Activated CD8-positive, alpha-beta T cell treated with anti-CD3 and anti-CD28 coated beads, Interleukin-2, amount 10 ng/mL, durations not matched to agents 7 days and 5 days (primary cell): ENCODE measurements around the gene ERC1. TPM values are rescaled to one million over a fixed set of nuclear protein-coding genes. Genes with fewer than 3 reads are reported as not detected.

Experiments
- ATAC-seq: fragments of 150-1000 bp; cut with Tn5 transposase; one replicate; pipeline ENCODE4 v1.10.0; 2021; ENCODE audit warnings: moderate library complexity
- CTCF ChIA-PET: fragments of 350-600 bp; sonication (Branson Sonifier 250); formaldehyde crosslinking; loops from one replicate; lab custom pipeline; 2021; ENCODE audit warnings: antibody characterized with exemption; lab: Charles Lee
- POLR2A ChIA-PET: fragments of 350-600 bp; sonication (Branson Sonifier 250); formaldehyde crosslinking; loops from one replicate; lab custom pipeline; 2021; ENCODE audit warnings: antibody characterized with exemption; lab: Charles Lee
- DNase-seq: peaks from one replicate; pipeline ENCODE4 v3.0.0-alpha.2; 2020
- H3K27ac Mint-ChIP-seq: one replicate; pipeline ENCODE4 v1.8.0; 2021; ENCODE audit warnings: mild to moderate bottlenecking, mixed read lengths
- H3K27me3 Mint-ChIP-seq: one replicate; pipeline ENCODE4 v1.8.0; 2021; ENCODE audit warnings: low read depth, mixed read lengths
- H3K36me3 Mint-ChIP-seq: one replicate; pipeline ENCODE4 v1.8.0; 2021; ENCODE audit warnings: low read depth, mixed read lengths
- H3K4me1 Mint-ChIP-seq: one replicate; pipeline ENCODE4 v1.8.0; 2021; ENCODE audit warnings: low read depth, mixed read lengths
- H3K4me3 Mint-ChIP-seq: one replicate; pipeline ENCODE4 v1.8.0; 2021; ENCODE audit warnings: mild to moderate bottlenecking, mixed read lengths
- H3K9me3 Mint-ChIP-seq: one replicate; pipeline ENCODE4 v1.8.0; 2022; ENCODE audit warnings: mixed read lengths; ENCODE audit not compliant: insufficient read depth
- total RNA-seq, 2 experiments: library from RNA; stranded (reverse); gene quantifications; one replicate each; pipeline ENCODE4 v1.2.3, GENCODE V29; 2021

The ERC1 gene
- total RNA-seq, 2 experiments from 2014 or later: 25.2 to 32.9 TPM

DNA sequence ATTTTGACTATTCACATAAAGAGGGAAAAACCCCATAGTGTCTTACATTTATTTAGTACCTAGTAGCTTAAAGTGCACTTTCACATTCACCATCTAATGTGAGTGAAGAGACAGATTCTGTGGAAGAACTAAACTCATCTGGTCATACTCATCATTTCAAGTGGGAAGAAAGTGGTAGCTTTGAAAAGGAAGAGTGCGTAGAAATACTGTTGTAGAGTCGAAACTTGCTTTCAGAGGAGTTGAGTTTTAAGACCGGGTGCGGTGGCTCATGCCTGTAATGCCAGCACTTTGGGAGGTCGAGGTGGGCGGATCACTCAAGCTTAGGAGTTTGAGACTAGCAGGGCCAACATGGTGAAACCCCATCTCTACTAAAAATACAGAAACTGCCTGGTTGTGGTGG lies 222.2 kb downstream of the ERC1 start:
- Mint-ChIP-seq H3K4me3 (no peak overlapping the region), H3K9me3 (no peaks in the 10 kb centered on the region), H3K27ac (no peak overlapping the region), H3K4me1 (no peaks in the 10 kb centered on the region), H3K36me3 (no peaks in the 10 kb centered on the region), H3K27me3 (no peaks in the 10 kb centered on the region)
- ChIA-PET POLR2A (interaction anchor here (0.8 kb wide), 1 partner anchor 19 kb away, joined by 3 read pairs; no protein-coding TSS in a partner anchor), CTCF (interaction anchor here (1.1 to 1.4 kb wide), 2 partner anchors 18 to 35 kb away, joined by 3 to 4 read pairs; no protein-coding TSS in a partner anchor)
- DNase-seq (no peak), ATAC-seq (no peak)

DNA sequence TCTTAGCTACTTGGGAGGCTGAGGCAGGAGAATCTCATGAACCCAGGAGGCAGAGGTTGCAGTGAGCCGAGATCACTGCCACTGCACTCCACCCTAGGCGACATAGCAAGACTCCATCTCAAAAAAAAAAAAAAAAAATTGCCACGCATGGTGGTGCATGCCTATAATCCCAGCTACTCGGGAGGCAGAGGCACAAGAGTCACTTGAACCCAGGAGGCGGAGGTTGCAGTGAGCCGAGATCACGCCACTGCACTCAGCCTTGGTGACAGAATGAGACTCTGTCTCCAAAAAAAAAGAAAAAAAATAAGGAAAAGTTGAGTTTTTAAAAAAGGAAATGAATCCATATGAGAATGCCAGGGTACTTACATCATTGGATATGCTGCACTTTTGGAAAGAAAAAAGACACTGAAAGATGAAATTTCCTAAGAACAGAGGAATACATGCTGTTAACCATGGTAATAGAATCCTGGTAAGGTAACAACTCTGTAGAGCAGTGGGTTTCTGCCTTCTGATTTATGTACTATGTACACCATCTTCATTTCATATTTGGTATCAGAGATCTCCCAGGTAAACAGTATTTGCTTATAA lies 222.7 kb downstream of the ERC1 start:
- ATAC-seq (no peak), DNase-seq (no peak)
- no peaks in the 10 kb centered on the region for H3K9me3 Mint-ChIP-seq
- ChIA-PET POLR2A (interaction anchor here (0.8 kb wide), 1 partner anchor 20 kb away, joined by 3 read pairs; no protein-coding TSS in a partner anchor), CTCF (interaction anchor here (1.4 kb wide), 1 partner anchor 36 kb away, joined by 3 read pairs; no protein-coding TSS in a partner anchor)
- no peaks in the 10 kb centered on the region for H3K4me1 Mint-ChIP-seq
- no peak overlapping the region for H3K27ac Mint-ChIP-seq
- H3K36me3 Mint-ChIP-seq: no peaks in the 10 kb centered on the region
- H3K27me3 Mint-ChIP-seq: no peaks in the 10 kb centered on the region
- H3K4me3 Mint-ChIP-seq: no peak overlapping the region

DNA sequence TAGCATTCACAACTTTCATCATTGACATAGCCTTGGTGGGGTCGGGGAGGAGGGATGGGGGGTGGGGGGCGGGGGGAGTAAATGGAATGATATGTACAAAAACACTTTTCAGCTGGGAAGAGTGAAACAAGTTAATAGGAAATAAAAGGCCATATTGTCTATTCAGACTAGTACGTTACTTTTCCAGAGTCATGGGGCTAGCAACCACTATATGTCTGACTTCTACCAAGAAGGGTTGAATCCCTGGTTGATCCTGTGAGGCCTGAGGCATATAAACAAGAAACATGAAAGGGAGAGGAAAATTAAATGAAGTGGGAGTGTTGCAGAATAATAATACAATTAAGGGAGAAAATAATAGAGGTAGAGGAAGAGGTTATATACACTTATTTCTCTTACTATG lies 225.5 kb downstream of the ERC1 start:
- no peaks in the 10 kb centered on the region for H3K27me3 Mint-ChIP-seq
- ChIA-PET POLR2A (no interaction called here), CTCF (interaction anchor here (0.8 kb wide), 1 partner anchor 99 kb away, joined by 3 read pairs; no protein-coding TSS in a partner anchor)
- H3K36me3 Mint-ChIP-seq: no peaks in the 10 kb centered on the region
- ATAC-seq (no peak), DNase-seq (no peak)
- no peaks in the 10 kb centered on the region for H3K9me3 Mint-ChIP-seq
- no peaks in the 10 kb centered on the region for H3K4me1 Mint-ChIP-seq
- no peak overlapping the region for H3K4me3 Mint-ChIP-seq
- no peak overlapping the region for H3K27ac Mint-ChIP-seq

DNA sequence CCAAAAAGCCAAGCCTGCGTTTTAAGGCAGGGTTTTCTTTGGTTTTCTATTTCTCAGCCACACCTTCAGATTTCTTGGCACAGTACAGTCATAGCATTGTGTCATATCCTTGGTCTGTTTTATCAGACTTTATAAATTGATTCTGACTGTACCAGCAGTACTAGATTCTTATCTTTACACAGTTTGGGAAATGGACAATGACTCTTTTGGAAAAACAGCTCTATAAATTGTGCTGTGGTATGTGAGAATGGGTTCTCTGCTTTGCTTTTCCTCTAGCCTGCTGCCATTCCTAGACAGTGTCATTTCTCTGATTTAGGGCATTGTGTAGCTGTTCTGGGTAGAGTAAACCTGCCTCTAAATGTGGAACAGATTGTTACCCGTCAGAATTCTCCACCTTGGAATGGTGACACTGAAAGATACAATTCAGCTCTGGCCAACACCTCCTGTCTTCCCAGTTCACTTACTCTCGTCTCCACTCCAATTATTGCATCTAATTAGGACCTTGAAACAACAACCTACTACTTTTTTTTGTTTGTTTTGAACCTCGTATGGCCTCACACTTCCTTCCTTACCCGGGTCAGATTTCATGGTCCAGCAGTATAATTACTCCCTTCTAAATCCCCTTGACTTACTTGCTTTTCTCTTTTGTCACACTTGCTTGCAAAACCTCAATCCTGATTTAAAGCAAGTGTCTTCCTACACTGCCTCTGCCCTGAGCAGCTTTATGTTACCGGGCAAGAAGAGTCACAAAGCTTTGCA lies 226.3 kb downstream of the ERC1 start:
- ChIA-PET CTCF (no interaction called here), POLR2A (interaction anchor here (0.7 kb wide), 1 partner anchor 29 kb away, joined by 3 read pairs; no protein-coding TSS in a partner anchor)
- H3K4me1 Mint-ChIP-seq: no peaks in the 10 kb centered on the region
- no peaks in the 10 kb centered on the region for H3K9me3 Mint-ChIP-seq
- H3K36me3 Mint-ChIP-seq: no peaks in the 10 kb centered on the region
- ATAC-seq: no peak
- DNase-seq: no peak
- H3K27me3 Mint-ChIP-seq: no peaks in the 10 kb centered on the region
- H3K27ac Mint-ChIP-seq: no peak overlapping the region
- H3K4me3 Mint-ChIP-seq: no peak overlapping the region

DNA sequence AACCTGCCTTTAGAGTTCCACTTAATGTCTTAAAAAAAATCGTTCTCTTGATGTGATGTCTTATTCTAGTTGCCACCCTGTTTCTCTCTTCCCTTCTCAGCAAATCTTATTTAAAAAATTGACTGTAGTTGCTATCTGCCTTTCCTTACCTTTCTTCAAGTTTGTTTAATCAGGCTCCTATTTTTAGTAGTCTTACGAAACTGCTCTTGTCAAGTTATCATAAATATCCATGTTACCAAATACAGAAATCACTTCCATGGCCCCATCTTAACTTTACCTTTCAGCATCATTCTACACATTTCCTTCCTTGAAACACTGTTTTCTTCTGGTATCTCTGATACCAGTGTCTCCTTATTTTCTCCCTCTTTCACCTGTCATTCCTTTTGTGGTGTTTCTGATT lies 227.3 kb downstream of the ERC1 start:
- H3K9me3 Mint-ChIP-seq: no peaks in the 10 kb centered on the region
- no peak overlapping the region for H3K4me3 Mint-ChIP-seq
- no peaks in the 10 kb centered on the region for H3K4me1 Mint-ChIP-seq
- no peaks in the 10 kb centered on the region for H3K36me3 Mint-ChIP-seq
- no peak for ATAC-seq
- POLR2A ChIA-PET: no interaction called here
- H3K27me3 Mint-ChIP-seq: no peaks in the 10 kb centered on the region
- H3K27ac Mint-ChIP-seq: no peak overlapping the region
- CTCF ChIA-PET: no interaction called here
- DNase-seq: no peak

DNA sequence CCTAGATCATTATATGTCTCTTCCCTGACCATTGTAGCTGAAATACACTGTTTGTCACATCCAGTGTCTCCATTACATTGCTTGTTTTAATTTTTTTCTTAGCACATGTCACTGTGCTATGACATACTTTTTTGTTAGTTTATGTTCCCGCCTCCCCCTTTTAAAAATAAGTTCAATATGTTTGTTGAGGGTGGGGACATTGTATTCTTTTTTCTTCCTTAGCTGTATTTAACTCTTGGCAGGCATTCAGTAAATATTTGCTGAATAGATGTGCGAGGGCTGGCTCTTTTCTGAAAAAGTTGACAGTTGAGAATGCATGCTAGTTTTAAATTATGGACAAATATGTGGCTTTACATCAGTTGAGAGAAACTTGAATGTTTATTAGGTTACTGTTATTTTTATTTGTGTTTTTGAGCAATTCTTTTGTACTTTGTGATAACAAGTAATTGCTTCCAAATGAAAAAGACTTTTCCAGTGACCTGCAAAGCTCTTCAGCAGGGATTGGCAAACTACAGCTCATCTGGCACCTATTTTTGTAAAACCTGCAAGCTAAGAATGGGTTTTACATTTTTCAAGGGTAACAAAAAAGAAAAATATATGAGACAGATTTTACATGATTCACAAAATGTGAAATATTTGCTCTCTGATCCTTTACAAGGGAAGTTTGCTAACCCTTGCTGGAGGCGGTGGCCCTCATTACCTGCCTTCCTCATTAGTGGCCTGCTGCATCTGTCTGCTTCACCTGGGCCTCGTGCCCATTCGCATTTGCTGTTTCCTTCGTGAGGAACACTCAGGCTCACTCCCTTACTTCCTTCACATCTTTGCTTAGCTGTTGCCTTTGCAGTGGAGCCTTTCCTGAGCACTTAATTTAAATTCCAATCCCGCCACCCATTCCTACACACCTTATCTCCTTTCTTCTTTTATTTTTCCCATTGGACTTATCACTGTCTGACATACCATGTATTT lies 229.4 kb downstream of the ERC1 start:
- ATAC-seq (no peak), DNase-seq (no peak)
- Mint-ChIP-seq H3K4me3 (no peak overlapping the region), H3K27ac (no peak overlapping the region), H3K4me1 (no peaks in the 10 kb centered on the region), H3K9me3 (no peaks in the 10 kb centered on the region), H3K27me3 (no peaks in the 10 kb centered on the region), H3K36me3 (no peaks in the 10 kb centered on the region)
- ChIA-PET POLR2A (no interaction called here), CTCF (interaction anchor here (0.7 kb wide), 1 partner anchor 429 kb away, joined by 3 read pairs; no protein-coding TSS in a partner anchor)

DNA sequence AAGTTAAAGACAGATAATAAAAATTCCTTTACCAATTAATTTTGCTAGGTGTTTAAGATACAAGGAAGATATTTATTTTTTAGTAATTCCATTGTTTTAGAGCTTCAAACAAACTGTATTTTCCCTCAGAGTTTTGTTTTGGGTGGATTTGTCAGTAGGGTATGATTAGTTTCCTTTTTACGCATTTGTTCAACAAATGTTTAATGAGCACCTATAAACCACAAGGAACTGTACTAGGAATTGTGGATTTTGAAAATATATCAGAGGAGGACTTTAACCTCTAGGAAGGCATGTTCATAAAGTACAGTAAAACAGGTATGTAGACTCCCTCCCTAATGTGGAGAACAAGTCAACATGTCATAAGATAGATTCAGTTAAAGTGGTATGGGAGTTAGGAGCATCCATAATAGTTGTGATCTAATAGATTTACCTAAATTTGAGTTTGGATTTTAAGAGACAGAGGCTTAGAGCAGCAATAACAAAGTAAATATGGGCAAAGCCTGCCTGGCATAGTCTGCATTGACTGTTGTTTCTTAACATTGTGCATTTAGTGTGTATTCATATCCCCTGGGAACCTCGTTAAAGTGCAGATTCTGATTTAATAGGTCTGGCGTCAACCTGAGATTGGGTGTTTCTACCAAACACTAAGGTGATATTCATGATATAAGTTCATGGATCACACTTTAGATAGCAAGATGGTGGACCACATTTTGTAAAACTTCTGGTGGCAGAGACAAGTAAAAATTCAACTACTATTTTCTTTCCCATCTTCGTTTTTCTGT lies 232.0 kb downstream of the ERC1 start:
- H3K27me3 Mint-ChIP-seq: no peaks in the 10 kb centered on the region

DNA sequence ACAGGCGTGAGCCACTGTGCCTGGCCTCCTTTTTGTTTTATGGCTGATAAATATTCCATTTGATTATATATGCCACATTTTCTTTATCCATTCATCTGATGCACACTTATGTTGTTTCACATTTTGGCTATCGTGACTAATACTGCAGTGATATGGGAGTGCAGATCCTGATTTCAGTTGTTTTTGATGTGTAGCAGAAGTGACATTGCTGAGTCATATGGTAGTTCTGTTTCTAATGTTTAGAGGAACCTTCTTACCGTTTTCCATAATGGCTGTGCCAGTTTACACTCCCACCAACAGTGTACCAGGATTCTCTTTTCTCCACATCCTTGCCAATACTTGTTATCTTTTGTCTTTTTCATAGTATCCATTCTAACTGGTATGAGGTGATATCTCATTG lies 235.9 kb downstream of the ERC1 start:
- ChIA-PET CTCF (no interaction called here), POLR2A (interaction anchor here (0.7 kb wide), 1 partner anchor 235 kb away, joined by 3 read pairs; no protein-coding TSS in a partner anchor)
- H3K4me1 Mint-ChIP-seq: peaks cover 2% of the 10 kb centered on the region
- H3K9me3 Mint-ChIP-seq: no peaks in the 10 kb centered on the region
- DNase-seq (no peak), ATAC-seq (no peak)
- H3K36me3 Mint-ChIP-seq: no peaks in the 10 kb centered on the region
- no peak overlapping the region for H3K4me3 Mint-ChIP-seq
- H3K27ac Mint-ChIP-seq: no peak overlapping the region
- no peaks in the 10 kb centered on the region for H3K27me3 Mint-ChIP-seq

More for the DNA sequence above, 232.0 kb downstream of the ERC1 start:
- H3K9me3 Mint-ChIP-seq: no peaks in the 10 kb centered on the region
- ChIA-PET POLR2A (interaction anchor here (0.6 kb wide), 1 partner anchor 21 kb away, joined by 4 read pairs; no protein-coding TSS in a partner anchor), CTCF (interaction anchor here (1.2 kb wide), 1 partner anchor 361 kb away, joined by 3 read pairs; no protein-coding TSS in a partner anchor)
- H3K27ac Mint-ChIP-seq: no peak overlapping the region
- H3K4me3 Mint-ChIP-seq: no peak overlapping the region
- ATAC-seq (no peak), DNase-seq (no peak)
- H3K4me1 Mint-ChIP-seq: peaks cover 2% of the 10 kb centered on the region
- no peaks in the 10 kb centered on the region for H3K36me3 Mint-ChIP-seq

DNA sequence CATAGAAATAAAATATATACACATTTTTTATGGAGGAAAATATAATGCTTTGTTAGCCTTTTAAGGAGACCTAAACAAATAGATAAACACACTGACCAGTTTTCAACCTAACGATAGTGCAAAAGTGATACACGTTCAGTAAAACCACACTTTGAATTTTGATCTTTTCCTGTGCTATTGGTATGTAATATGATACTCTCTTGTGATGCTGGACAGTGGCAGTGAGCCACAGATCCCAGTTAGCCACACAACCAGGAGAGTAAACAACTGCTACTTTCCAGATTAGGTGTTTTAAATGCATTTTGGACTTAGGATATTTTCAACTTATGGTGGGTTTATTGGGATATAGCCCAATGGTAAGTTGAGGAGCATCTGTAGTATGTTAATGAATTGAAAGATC lies 243.1 kb downstream of the ERC1 start:
- DNase-seq: no peak
- Mint-ChIP-seq H3K27me3 (no peaks in the 10 kb centered on the region), H3K27ac (no peak overlapping the region), H3K36me3 (peaks cover 2% of the 10 kb centered on the region), H3K4me3 (no peak overlapping the region), H3K4me1 (no peaks in the 10 kb centered on the region), H3K9me3 (no peaks in the 10 kb centered on the region)
- ATAC-seq: no peak
- ChIA-PET POLR2A (no interaction called here), CTCF (no interaction called here)

DNA sequence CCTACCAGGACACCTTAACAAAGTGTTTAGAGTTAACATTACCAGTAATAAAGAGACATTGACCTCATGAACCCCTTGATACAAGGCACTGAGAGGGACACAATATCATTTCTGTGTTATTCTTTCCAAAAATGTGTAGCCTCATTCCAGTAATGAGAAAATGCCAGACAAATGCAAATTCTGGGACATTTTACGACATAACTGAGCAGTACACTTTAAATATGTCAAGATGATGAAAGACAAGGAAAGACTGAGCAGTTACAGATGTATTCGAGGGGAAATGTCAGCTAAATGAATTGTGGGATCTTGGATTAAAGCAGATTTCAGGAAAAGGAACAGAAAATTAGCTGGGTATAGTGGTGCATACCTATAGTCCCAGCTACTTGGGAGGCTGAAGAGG lies 255.6 kb downstream of the ERC1 start:
- Mint-ChIP-seq H3K9me3 (no peaks in the 10 kb centered on the region), H3K27ac (no peak overlapping the region), H3K4me1 (peaks cover 3% of the 10 kb centered on the region), H3K27me3 (no peaks in the 10 kb centered on the region), H3K4me3 (no peak overlapping the region), H3K36me3 (no peaks in the 10 kb centered on the region)
- ChIA-PET POLR2A (no interaction called here), CTCF (interaction anchor here (1.8 kb wide), 1 partner anchor 129 kb away, joined by 5 read pairs; no protein-coding TSS in a partner anchor)
- DNase-seq: no peak
- ATAC-seq: no peak

DNA sequence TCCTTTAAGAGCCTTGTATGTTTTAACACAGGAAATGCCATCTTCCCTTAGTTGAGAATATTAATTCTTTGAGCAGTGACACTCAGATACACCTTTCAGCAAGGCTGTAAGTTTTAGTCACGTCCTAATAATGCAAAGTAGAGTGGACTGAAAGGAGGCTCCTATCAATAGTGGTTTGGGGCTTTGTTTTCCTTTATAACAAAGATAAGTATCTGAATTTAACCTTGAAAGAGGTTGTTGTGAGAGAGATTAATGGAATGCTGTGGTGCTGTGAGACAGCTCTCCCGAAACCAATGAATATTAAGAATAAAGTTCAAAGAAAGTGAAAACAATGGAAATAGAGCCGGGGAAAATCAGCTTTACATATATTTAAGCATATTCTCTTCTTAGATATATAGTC lies 259.6 kb downstream of the ERC1 start:
- Mint-ChIP-seq H3K9me3 (no peaks in the 10 kb centered on the region), H3K4me1 (peaks cover 3% of the 10 kb centered on the region), H3K27me3 (no peaks in the 10 kb centered on the region), H3K4me3 (no peak overlapping the region), H3K36me3 (no peaks in the 10 kb centered on the region), H3K27ac (no peak overlapping the region)
- ATAC-seq (no peak), DNase-seq (no peak)
- CTCF ChIA-PET: interaction anchor here (1.0 to 1.1 kb wide), 3 partner anchors 42 to 703 kb away, joined by 3 read pairs; no protein-coding TSS in a partner anchor
- POLR2A ChIA-PET: no interaction called here
